GM18868 (cell line): Measurements from ENCODE around the gene CPT1C.
"Not testable (repeated sequence)": the region's sequence is repeated elsewhere in the genome, so short reads cannot be mapped to it uniquely, and the experiment has no call there.

ENCODE experiments used
- ATAC-seq: cut with Tn5 transposase; IDR thresholded peaks from one replicate; pipeline ENCODE4 v1.9.1; 2021; ENCODE audit warnings: mild to moderate bottlenecking, moderate library complexity; ENCODE audit not compliant: unreplicated experiment

CPT1C gene

DNA sequence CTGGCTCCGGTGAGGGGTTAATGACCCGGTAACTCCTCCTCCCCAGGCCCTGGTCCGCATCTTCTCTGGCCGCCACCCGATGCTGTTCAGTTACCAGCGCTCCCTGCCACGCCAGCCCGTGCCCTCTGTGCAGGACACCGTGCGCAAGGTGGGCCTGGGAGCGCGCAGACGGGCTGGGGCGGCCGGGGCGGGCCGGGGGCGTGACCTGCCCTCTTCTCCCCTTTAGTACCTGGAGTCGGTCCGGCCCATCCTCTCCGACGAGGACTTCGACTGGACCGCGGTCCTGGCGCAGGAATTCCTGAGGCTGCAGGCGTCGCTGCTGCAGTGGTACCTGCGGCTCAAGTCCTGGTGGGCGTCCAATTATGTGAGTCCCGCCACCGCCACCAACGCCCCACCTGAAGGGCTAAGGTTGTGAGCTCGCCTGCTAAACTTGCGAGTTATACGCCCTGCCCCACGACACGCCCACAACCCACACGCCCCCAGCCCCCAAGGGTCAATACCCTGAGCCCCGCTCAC, 10.4 kb downstream of the CPT1C start:
- no peak for ATAC-seq

DNA sequence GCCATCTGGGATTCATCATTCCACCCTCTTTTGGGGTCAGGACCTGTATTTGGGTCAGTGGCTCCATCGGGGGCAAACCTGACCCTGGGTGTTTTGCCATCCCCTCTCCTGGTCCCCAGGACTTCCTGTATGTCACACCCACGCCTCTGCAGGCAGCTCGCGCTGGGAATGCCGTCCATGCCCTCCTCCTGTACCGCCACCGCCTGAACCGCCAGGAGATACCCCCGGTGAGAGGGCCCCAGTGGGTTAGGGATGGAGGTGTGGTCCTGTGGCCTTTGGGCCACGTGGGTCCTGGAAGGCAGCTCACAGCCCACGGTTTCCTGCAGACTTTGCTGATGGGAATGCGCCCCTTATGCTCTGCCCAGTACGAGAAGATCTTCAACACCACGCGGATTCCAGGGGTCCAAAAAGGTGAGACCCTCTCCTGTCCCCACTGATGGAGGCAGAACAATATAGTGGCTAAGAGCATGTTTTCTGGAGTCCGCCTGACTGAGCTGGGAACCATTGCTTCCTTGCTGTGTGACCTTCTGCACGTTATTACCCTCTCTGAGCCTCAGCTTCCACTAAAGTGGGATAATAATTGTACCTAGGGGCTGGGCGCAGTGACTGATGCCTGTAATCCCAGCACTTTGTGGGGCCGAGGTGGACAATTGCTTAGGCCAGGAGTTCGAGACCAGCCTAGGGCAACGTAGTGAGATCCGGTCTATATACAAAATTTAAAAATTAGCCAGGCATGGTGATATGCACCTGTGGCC, 14.1 kb downstream of the CPT1C start:
- ATAC-seq, result no peak

- no peak for ATAC-seq
These were observed 15.0 kb downstream of the CPT1C start for GRCh38 chr19:49705919-49706318.

DNA sequence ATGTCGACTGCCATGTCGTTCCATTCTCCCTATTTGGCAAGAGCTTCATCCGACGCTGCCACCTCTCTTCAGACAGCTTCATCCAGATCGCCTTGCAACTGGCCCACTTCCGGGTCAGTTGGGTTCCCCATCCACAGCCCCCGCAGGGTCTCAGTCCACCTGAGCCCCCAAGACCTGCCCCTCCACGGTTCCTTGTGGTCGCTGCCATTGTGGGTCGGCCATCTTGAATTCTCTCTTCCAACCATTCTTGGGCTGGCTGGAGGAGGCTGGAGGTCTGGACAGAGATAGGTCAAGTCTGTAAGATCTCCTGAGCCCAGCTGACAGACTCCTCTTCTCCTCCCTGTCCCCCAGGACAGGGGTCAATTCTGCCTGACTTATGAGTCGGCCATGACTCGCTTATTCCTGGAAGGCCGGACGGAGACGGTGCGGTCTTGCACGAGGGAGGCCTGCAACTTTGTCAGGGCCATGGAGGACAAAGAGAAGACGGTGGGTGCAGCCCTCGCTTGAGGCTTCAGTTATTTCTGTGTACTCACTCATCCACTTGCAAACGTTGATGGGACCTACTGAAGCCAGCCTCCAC, 19.5 kb downstream of the CPT1C start:
- no peak for ATAC-seq

DNA sequence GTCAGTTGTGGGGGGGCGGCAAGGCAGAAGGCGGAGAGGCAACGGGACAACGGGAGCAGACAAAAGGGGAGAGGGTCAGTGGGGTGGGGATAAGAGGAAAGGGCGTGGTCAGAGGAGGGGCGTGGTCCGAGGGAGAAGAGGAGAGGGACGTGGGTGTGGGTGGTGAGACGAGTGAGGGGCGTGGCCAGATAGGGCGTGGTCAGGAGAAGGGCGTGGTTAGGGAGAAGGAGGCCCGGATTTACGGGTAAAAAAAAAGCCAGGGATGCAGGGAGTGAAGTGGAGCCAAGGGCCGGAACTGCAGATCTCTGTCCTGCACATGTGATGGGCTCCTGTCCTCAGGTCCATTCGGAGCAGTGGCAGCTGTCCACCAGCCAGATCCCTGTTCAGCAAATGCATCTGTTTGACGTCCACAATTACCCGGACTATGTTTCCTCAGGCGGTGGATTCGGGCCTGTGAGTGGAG, 21.5 kb downstream of the CPT1C start:
- ATAC-seq, result no peak

GRCh38 chr19:49713236-49713845, 22.4 kb downstream of the CPT1C start:
- no peak for ATAC-seq

- no peak for ATAC-seq
These were observed 25.2 kb downstream of the CPT1C start for GRCh38 chr19:49716154-49716553.

DNA sequence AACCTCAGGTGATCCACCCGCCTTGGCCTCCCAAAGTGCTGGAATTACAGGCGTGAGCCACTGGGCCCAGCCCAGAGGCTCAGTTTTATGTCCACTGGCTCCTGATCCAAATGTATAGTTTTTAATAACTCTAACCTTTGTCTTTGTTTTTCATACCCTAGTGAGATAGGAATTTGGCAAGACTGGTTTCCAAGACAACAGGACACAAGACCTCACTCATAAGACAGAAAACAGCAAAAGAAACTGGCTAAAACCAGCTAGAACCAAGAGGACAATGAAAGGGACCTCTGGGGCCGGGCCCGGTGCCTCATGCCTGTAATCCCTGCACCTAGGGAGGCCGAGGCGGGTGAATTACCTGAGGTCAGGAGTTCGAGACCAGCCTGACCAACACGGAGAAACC, 27.6 kb downstream of the CPT1C start:
- ATAC-seq, result no peak

DNA sequence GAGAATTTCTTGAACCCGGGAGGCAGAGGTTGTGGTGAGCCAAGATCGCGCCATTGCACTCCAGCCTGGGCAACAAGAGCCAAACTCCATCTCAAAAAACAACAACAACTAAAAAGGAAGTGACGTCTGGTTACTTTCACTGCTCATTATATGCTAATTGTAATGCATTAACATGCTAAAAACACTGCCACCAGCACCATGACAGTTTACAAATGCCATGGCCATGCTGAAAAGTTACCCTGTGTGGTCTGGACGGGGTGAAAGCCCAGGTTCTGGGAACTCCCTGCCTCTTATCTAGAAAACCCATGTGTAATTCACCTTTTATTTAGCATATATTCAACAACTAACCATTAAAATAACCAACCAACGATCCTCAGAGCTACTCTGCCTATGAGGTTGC, 28.1 kb downstream of the CPT1C start:
- no peak for ATAC-seq

GRCh38 chr19:49719420-49719819, 28.5 kb downstream of the CPT1C start:
- not testable (repeated sequence) for ATAC-seq

DNA sequence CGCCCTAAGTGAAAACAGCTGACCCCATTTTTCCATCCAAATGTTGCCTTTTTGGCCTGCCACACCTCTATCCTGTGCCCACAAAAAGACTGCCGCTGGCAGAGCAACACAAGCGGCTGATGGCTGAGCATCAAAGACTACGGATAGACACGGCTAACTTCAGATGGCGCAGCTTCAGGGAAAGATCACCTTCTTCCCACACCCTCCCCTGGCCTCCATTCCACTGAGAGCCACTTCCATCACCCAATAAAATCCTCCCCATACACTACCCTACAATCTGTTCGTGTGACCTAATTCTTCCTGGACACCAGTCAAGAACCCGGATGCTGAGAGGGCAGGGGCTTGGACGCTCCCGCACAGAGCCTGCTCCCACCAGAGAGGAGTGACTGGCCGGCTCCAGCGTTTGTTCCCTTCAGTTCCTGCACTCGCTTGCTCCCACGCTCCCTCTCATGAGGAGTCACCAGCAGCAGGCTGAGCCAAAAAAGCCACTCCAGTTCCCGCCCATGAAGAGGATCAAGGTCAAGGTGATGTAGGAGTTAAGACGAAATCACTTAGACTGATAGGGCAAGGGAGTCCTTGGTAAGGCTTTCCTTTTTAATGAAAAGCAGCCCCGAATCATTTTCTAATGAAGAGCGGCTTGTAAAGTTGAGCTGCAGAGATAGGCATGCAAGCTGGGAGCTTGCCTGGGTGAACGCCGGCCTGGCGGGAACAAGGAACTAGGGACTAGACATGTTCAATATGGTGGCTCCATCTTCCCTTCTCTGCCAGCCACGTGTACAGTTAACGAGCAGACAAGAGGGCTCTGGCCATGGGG, 36.5 kb downstream of the CPT1C start:
- ATAC-seq, result no peak

DNA sequence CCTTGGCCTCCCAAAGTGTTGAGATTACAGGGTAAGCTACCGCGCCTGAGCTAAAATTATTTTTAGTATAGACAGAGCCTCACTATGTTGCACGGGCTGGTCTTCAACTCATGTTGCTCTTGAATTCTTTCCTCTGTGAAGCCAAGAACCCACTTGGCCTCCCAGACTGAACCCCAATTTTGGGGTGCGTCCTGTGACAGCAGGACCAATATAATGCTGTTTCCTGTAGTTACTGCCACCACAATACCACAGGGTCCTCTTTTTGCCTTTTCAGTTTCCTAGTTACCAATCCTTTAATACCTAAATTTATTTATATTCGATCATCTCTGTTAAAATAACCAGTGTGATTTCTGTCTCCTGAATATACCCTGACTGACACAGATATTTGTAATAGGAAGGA, 39.2 kb downstream of the CPT1C start:
- no peak for ATAC-seq

DNA sequence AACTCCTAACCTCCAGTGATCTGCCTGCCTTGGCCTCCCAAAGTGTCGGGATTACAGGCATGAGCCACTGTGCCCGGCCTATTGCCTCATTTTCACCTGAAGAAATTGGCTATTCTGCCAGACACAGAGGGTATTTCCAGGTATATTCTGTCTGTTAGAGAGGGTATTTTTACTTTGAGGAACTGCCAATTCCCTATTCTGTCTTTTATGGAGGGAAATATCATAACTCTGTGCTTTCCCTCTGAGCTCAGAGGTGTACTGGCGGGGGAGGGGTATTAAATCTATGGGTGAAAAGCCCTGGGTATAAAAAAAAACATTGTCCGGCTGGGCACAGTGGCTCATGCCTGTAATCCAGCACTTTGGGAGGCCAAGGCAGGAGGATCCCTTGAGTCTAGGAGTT, 47.4 kb downstream of the CPT1C start:
- no peak for ATAC-seq

GRCh38 chr19:49739098-49739497, 48.2 kb downstream of the CPT1C start:
- ATAC-seq, result no peak

- no peak for ATAC-seq
These were observed 49.0 kb downstream of the CPT1C start for GRCh38 chr19:49739933-49740332.

GRCh38 chr19:49741210-49741844, 50.4 kb downstream of the CPT1C start:
- ATAC-seq, result no peak

- ATAC-seq, result no peak
These were observed 54.0 kb downstream of the CPT1C start for GRCh38 chr19:49744946-49745381.

GRCh38 chr19:49746206-49746958, 55.5 kb downstream of the CPT1C start:
- no peak for ATAC-seq

DNA sequence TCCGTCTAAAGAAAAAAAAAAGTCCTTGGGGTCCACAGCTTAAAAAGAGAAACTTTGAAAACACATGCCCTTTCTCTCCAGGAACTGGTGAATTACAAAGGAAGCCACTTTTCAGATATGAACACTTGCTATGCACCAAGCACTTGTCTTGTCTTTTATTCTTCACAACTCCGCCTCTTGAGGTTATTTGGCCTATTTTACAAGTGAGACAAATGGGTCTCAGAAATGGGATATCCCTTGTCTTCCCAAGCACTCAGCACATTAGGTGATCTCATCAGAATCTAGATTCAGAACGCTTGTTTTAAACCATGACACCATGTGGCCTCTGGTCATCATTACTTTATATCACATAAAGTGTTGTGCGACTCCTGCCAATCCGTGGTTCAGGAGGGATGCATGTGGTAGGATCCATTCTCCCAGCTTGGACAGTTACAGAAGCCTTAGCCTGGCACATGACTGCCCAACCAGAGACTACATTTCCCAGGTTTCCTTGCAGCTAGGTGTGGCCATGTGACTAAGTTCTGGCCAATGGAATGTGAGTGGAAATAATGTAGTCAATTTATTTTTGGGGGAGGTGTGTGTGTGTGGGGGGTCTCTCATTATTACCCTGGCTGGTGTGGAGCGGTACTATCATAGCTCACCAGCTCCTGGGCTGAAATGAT, 58.3 kb downstream of the CPT1C start:
- no peak for ATAC-seq
